ENCODE results near the gene DEUP1. TPM values are rescaled to one million over a fixed set of nuclear protein-coding genes. Genes with fewer than 3 reads are reported as not detected.

DEUP1 gene
- 0.43 TPM for polyA plus RNA-seq
- long read RNA-seq, donor 1 = 0 reads
- long read RNA-seq, donor 2, partial matches to known transcripts = 0 of 51 reads
- long read RNA-seq, donor 2, other reads (novel, unspliced or antisense) = 51 of 51 reads
- long read RNA-seq, donor 3 = 0 reads
- long read RNA-seq, donor 4 = 0 reads
- long read RNA-seq, donor 5 = 0 reads
- long read RNA-seq, donor 6, partial matches to known transcripts = 12 of 67 reads
- long read RNA-seq, donor 6, other reads (novel, unspliced or antisense) = 55 of 67 reads
- long read RNA-seq, donor 7, partial matches to known transcripts = 8 of 21 reads
- long read RNA-seq, donor 7, other reads (novel, unspliced or antisense) = 13 of 21 reads
- long read RNA-seq, donor 8, partial matches to known transcripts = 38 of 91 reads
- long read RNA-seq, donor 8, other reads (novel, unspliced or antisense) = 53 of 91 reads
- long read RNA-seq, donor 9, partial matches to known transcripts = 6 of 38 reads
- long read RNA-seq, donor 9, other reads (novel, unspliced or antisense) = 32 of 38 reads
- long read RNA-seq, donor 10 = 0 reads
- long read RNA-seq, donor 11 = 0 reads

GRCh38 chr11:93330446-93330984 lies at the start of gene DEUP1:
Gene DEUP1, plus strand, starts transcription at chr11:93330742. Its CDS starts 1,518 bp downstream, at chr11:93332260.
- H3K27ac ChIP-seq (ENCODE audit: low read length) = no peak within 1 kb of the TSS
- peaks cover 3% of the 10 kb centered on the region for H3K4me1 ChIP-seq (ENCODE audit: control insufficient read depth, insufficient read depth, low read length)
- no CpG with 5 or more reads among the region's 73 CpGs for WGBS (ENCODE audit: insufficient coverage, low lambda C conversion rate)
- peak within 1 kb of the TSS; percentile 37 for H3K4me3 ChIP-seq (ENCODE audit: low read length)
- H3K36me3 ChIP-seq (ENCODE audit: control insufficient read depth, insufficient read depth, low read length) = no peaks in the 10 kb centered on the region
- no peaks in the 10 kb centered on the region for H3K9me3 ChIP-seq (ENCODE audit: control insufficient read depth, low read depth, low read length)
- DNase-seq = peak; percentile 77 to 81
- H3K27me3 ChIP-seq (ENCODE audit: control insufficient read depth, insufficient read depth, low read length) = peaks cover 2% of the 10 kb centered on the region

GRCh38 chr11:93285430-93285829 lies 45.1 kb upstream of the DEUP1 start:
- no peak for DNase-seq
- H3K4me3 ChIP-seq (ENCODE audit: low read length) = no peak overlapping the region
- no peak overlapping the region for H3K27ac ChIP-seq (ENCODE audit: low read length)
- no peaks in the 10 kb centered on the region for H3K36me3 ChIP-seq (ENCODE audit: control insufficient read depth, insufficient read depth, low read length)
- H3K4me1 ChIP-seq (ENCODE audit: control insufficient read depth, insufficient read depth, low read length) = no peaks in the 10 kb centered on the region
- WGBS (ENCODE audit: insufficient coverage, low lambda C conversion rate) = no CpG with 5 or more reads among the region's 2 CpGs
- no peaks in the 10 kb centered on the region for H3K9me3 ChIP-seq (ENCODE audit: control insufficient read depth, low read depth, low read length)
- H3K27me3 ChIP-seq (ENCODE audit: control insufficient read depth, insufficient read depth, low read length) = no peaks in the 10 kb centered on the region

- WGBS (ENCODE audit: insufficient coverage, low lambda C conversion rate) = no CpG with 5 or more reads among the region's 2 CpGs
- Histone ChIP-seq H3K36me3 (ENCODE audit: control insufficient read depth, insufficient read depth, low read length) (no peaks in the 10 kb centered on the region), H3K4me1 (ENCODE audit: control insufficient read depth, insufficient read depth, low read length) (no peaks in the 10 kb centered on the region), H3K9me3 (ENCODE audit: control insufficient read depth, low read depth, low read length) (no peaks in the 10 kb centered on the region), H3K4me3 (ENCODE audit: low read length) (no peak overlapping the region), H3K27me3 (ENCODE audit: control insufficient read depth, insufficient read depth, low read length) (no peaks in the 10 kb centered on the region), H3K27ac (ENCODE audit: low read length) (no peak overlapping the region)
- no peak for DNase-seq
Measured at GRCh38 chr11:93287434-93287833, 43.1 kb upstream of the DEUP1 start.

GRCh38 chr11:93288079-93288478 lies 42.5 kb upstream of the DEUP1 start:
- Histone ChIP-seq H3K9me3 (ENCODE audit: control insufficient read depth, low read depth, low read length) (no peaks in the 10 kb centered on the region), H3K27me3 (ENCODE audit: control insufficient read depth, insufficient read depth, low read length) (no peaks in the 10 kb centered on the region), H3K4me3 (ENCODE audit: low read length) (no peak overlapping the region), H3K36me3 (ENCODE audit: control insufficient read depth, insufficient read depth, low read length) (no peaks in the 10 kb centered on the region), H3K27ac (ENCODE audit: low read length) (no peak overlapping the region), H3K4me1 (ENCODE audit: control insufficient read depth, insufficient read depth, low read length) (no peaks in the 10 kb centered on the region)
- no peak for DNase-seq
- WGBS (ENCODE audit: insufficient coverage, low lambda C conversion rate) = no CpG with 5 or more reads among the region's 3 CpGs

- H3K27me3 ChIP-seq (ENCODE audit: control insufficient read depth, insufficient read depth, low read length) = no peaks in the 10 kb centered on the region
- DNase-seq = no peak
- H3K4me1 ChIP-seq (ENCODE audit: control insufficient read depth, insufficient read depth, low read length) = no peaks in the 10 kb centered on the region
- WGBS (ENCODE audit: insufficient coverage, low lambda C conversion rate) = no CpG with 5 or more reads among the region's 2 CpGs
- H3K4me3 ChIP-seq (ENCODE audit: low read length) = no peak overlapping the region
- no peaks in the 10 kb centered on the region for H3K9me3 ChIP-seq (ENCODE audit: control insufficient read depth, low read depth, low read length)
- H3K27ac ChIP-seq (ENCODE audit: low read length) = no peak overlapping the region
- H3K36me3 ChIP-seq (ENCODE audit: control insufficient read depth, insufficient read depth, low read length) = no peaks in the 10 kb centered on the region
Measured at GRCh38 chr11:93288767-93289166, 41.8 kb upstream of the DEUP1 start.

- no peak for DNase-seq
- 86% methylated on average over 2 of the region's 5 CpGs for WGBS (ENCODE audit: insufficient coverage, low lambda C conversion rate)
- H3K4me1 ChIP-seq (ENCODE audit: control insufficient read depth, insufficient read depth, low read length) = no peaks in the 10 kb centered on the region
- no peaks in the 10 kb centered on the region for H3K27me3 ChIP-seq (ENCODE audit: control insufficient read depth, insufficient read depth, low read length)
- no peaks in the 10 kb centered on the region for H3K36me3 ChIP-seq (ENCODE audit: control insufficient read depth, insufficient read depth, low read length)
- H3K4me3 ChIP-seq (ENCODE audit: low read length) = no peak overlapping the region
- no peak overlapping the region for H3K27ac ChIP-seq (ENCODE audit: low read length)
- no peaks in the 10 kb centered on the region for H3K9me3 ChIP-seq (ENCODE audit: control insufficient read depth, low read depth, low read length)
Measured at GRCh38 chr11:93289782-93290463, 40.6 kb upstream of the DEUP1 start.

GRCh38 chr11:93291110-93291509 lies 39.4 kb upstream of the DEUP1 start:
- Histone ChIP-seq H3K27ac (ENCODE audit: low read length) (no peak overlapping the region), H3K9me3 (ENCODE audit: control insufficient read depth, low read depth, low read length) (no peaks in the 10 kb centered on the region), H3K36me3 (ENCODE audit: control insufficient read depth, insufficient read depth, low read length) (no peaks in the 10 kb centered on the region), H3K4me3 (ENCODE audit: low read length) (no peak overlapping the region), H3K27me3 (ENCODE audit: control insufficient read depth, insufficient read depth, low read length) (no peaks in the 10 kb centered on the region), H3K4me1 (ENCODE audit: control insufficient read depth, insufficient read depth, low read length) (no peaks in the 10 kb centered on the region)
- no peak for DNase-seq
- 60% methylated on average over 1 of the region's 1 CpG for WGBS (ENCODE audit: insufficient coverage, low lambda C conversion rate)

- DNase-seq = no peak
- WGBS (ENCODE audit: insufficient coverage, low lambda C conversion rate) = no CpG with 5 or more reads among the region's 1 CpG
- Histone ChIP-seq H3K36me3 (ENCODE audit: control insufficient read depth, insufficient read depth, low read length) (no peaks in the 10 kb centered on the region), H3K27ac (ENCODE audit: low read length) (no peak overlapping the region), H3K27me3 (ENCODE audit: control insufficient read depth, insufficient read depth, low read length) (no peaks in the 10 kb centered on the region), H3K9me3 (ENCODE audit: control insufficient read depth, low read depth, low read length) (no peaks in the 10 kb centered on the region), H3K4me1 (ENCODE audit: control insufficient read depth, insufficient read depth, low read length) (no peaks in the 10 kb centered on the region), H3K4me3 (ENCODE audit: low read length) (no peak overlapping the region)
Measured at GRCh38 chr11:93291898-93292297, 38.6 kb upstream of the DEUP1 start.

GRCh38 chr11:93295921-93296575 lies 34.5 kb upstream of the DEUP1 start:
- Histone ChIP-seq H3K4me1 (ENCODE audit: control insufficient read depth, insufficient read depth, low read length) (no peaks in the 10 kb centered on the region), H3K4me3 (ENCODE audit: low read length) (no peak overlapping the region), H3K36me3 (ENCODE audit: control insufficient read depth, insufficient read depth, low read length) (no peaks in the 10 kb centered on the region), H3K27ac (ENCODE audit: low read length) (no peak overlapping the region), H3K27me3 (ENCODE audit: control insufficient read depth, insufficient read depth, low read length) (no peaks in the 10 kb centered on the region), H3K9me3 (ENCODE audit: control insufficient read depth, low read depth, low read length) (no peaks in the 10 kb centered on the region)
- no peak for DNase-seq
- WGBS (ENCODE audit: insufficient coverage, low lambda C conversion rate) = no CpG with 5 or more reads among the region's 4 CpGs

GRCh38 chr11:93303689-93304088 lies 26.9 kb upstream of the DEUP1 start:
- no peaks in the 10 kb centered on the region for H3K36me3 ChIP-seq (ENCODE audit: control insufficient read depth, insufficient read depth, low read length)
- H3K27ac ChIP-seq (ENCODE audit: low read length) = no peak overlapping the region
- H3K9me3 ChIP-seq (ENCODE audit: control insufficient read depth, low read depth, low read length) = no peaks in the 10 kb centered on the region
- whole genome bisulfite sequencing (ENCODE audit: insufficient coverage, low lambda C conversion rate) = no CpG with 5 or more reads among the region's 3 CpGs
- H3K4me1 ChIP-seq (ENCODE audit: control insufficient read depth, insufficient read depth, low read length) = no peaks in the 10 kb centered on the region
- no peak overlapping the region for H3K4me3 ChIP-seq (ENCODE audit: low read length)
- DNase-seq = no peak
- H3K27me3 ChIP-seq (ENCODE audit: control insufficient read depth, insufficient read depth, low read length) = no peaks in the 10 kb centered on the region

Data from large intestine (tissue), 12 donors.